ENCODE measurements around the gene SPACA7. TPM values are rescaled to one million over a fixed set of nuclear protein-coding genes. Genes with fewer than 3 reads are reported as not detected.
"Not testable (repeated sequence)": the region's sequence is repeated elsewhere in the genome, so short reads cannot be mapped to it uniquely, and the experiment has no call there.

Gene SPACA7
- total RNA-seq, 3 donors from 2014 or later: not detected

GRCh38 chr13:112362021-112362420 is 14.1 kb upstream of the SPACA7 start:
- Mint-ChIP-seq H3K36me3 (ENCODE audit: insufficient read depth) (peaks cover under 1% of the 10 kb centered on the region), H3K27me3 (ENCODE audit: low read depth) (peaks cover 16% of the 10 kb centered on the region), H3K9me3 (peaks cover 20% of the 10 kb centered on the region), H3K4me3 (no peak overlapping the region), H3K4me1 (ENCODE audit: low read depth) (no peaks in the 10 kb centered on the region)
- DNase-seq (no peak), ATAC-seq (no peak)

- no peak for ATAC-seq
- peaks cover 19% of the 10 kb centered on the region for H3K27me3 Mint-ChIP-seq (ENCODE audit: low read depth)
- no peaks in the 10 kb centered on the region for H3K4me1 Mint-ChIP-seq (ENCODE audit: low read depth)
- no peak for DNase-seq
- no peak overlapping the region for H3K4me3 Mint-ChIP-seq
- peaks cover 19% of the 10 kb centered on the region for H3K9me3 Mint-ChIP-seq
- H3K36me3 Mint-ChIP-seq (ENCODE audit: insufficient read depth): peaks cover 2% of the 10 kb centered on the region
These were observed 12.2 kb upstream of the SPACA7 start for GRCh38 chr13:112363867-112364528.

- Mint-ChIP-seq H3K9me3 (peaks cover 14% of the 10 kb centered on the region), H3K27me3 (ENCODE audit: low read depth) (peaks cover 19% of the 10 kb centered on the region), H3K4me3 (no peak overlapping the region), H3K4me1 (ENCODE audit: low read depth) (no peaks in the 10 kb centered on the region), H3K36me3 (ENCODE audit: insufficient read depth) (peaks cover 2% of the 10 kb centered on the region)
- DNase-seq: no peak
- ATAC-seq: no peak
These were observed 9.1 kb upstream of the SPACA7 start for GRCh38 chr13:112366907-112367646.

GRCh38 chr13:112368883-112369282 is 7.3 kb upstream of the SPACA7 start:
- DNase-seq: no peak
- Mint-ChIP-seq H3K9me3 (peaks cover 14% of the 10 kb centered on the region), H3K4me1 (ENCODE audit: low read depth) (no peaks in the 10 kb centered on the region), H3K36me3 (ENCODE audit: insufficient read depth) (peaks cover 2% of the 10 kb centered on the region), H3K4me3 (no peak overlapping the region), H3K27me3 (ENCODE audit: low read depth) (peaks cover 10% of the 10 kb centered on the region)
- no peak for ATAC-seq

- no peak for ATAC-seq
- H3K4me1 Mint-ChIP-seq (ENCODE audit: low read depth): no peaks in the 10 kb centered on the region
- no peak overlapping the region for H3K4me3 Mint-ChIP-seq
These were observed 5.8 kb upstream of the SPACA7 start for GRCh38 chr13:112370311-112370710.

GRCh38 chr13:112374271-112374670 is 1.9 kb upstream of the SPACA7 start:
- peaks cover 8% of the 10 kb centered on the region for H3K9me3 Mint-ChIP-seq
- no peak for ATAC-seq
- no peak for DNase-seq
- H3K4me3 Mint-ChIP-seq: no peak overlapping the region
- no peaks in the 10 kb centered on the region for H3K36me3 Mint-ChIP-seq (ENCODE audit: insufficient read depth)
- peaks cover 10% of the 10 kb centered on the region for H3K27me3 Mint-ChIP-seq (ENCODE audit: low read depth)
- no peaks in the 10 kb centered on the region for H3K4me1 Mint-ChIP-seq (ENCODE audit: low read depth)

More at GRCh38 chr13:112370311-112370710, 5.8 kb upstream of the SPACA7 start:
- H3K9me3 Mint-ChIP-seq: peaks cover 14% of the 10 kb centered on the region
- peaks cover 3% of the 10 kb centered on the region for H3K27me3 Mint-ChIP-seq (ENCODE audit: low read depth)
- H3K36me3 Mint-ChIP-seq (ENCODE audit: insufficient read depth): peaks cover 2% of the 10 kb centered on the region
- DNase-seq: no peak

GRCh38 chr13:112391746-112392145 is 15.6 kb downstream of the SPACA7 start:
- H3K4me3 Mint-ChIP-seq: no peak overlapping the region
- no peaks in the 10 kb centered on the region for H3K9me3 Mint-ChIP-seq
- DNase-seq (no peak), ATAC-seq (no peak)
- no peaks in the 10 kb centered on the region for H3K4me1 Mint-ChIP-seq (ENCODE audit: low read depth)
- no peaks in the 10 kb centered on the region for H3K36me3 Mint-ChIP-seq (ENCODE audit: insufficient read depth)
- peaks cover 2% of the 10 kb centered on the region for H3K27me3 Mint-ChIP-seq (ENCODE audit: low read depth)

GRCh38 chr13:112392719-112393118 is 16.6 kb downstream of the SPACA7 start:
- no peak for DNase-seq
- Mint-ChIP-seq H3K4me3 (no peak overlapping the region), H3K4me1 (ENCODE audit: low read depth) (no peaks in the 10 kb centered on the region), H3K36me3 (ENCODE audit: insufficient read depth) (no peaks in the 10 kb centered on the region), H3K9me3 (no peaks in the 10 kb centered on the region), H3K27me3 (ENCODE audit: low read depth) (no peaks in the 10 kb centered on the region)
- no peak for ATAC-seq

- ATAC-seq: peak; percentile 67 to 75
- H3K4me3 Mint-ChIP-seq, H3K9me3 Mint-ChIP-seq: not testable (repeated sequence)
These were observed 18.9 kb downstream of the SPACA7 start for GRCh38 chr13:112395022-112395421.

GRCh38 chr13:112395941-112396340 is 19.8 kb downstream of the SPACA7 start:
- H3K4me3 Mint-ChIP-seq; DNase-seq; H3K27me3 Mint-ChIP-seq (ENCODE audit: low read depth); H3K9me3 Mint-ChIP-seq; H3K36me3 Mint-ChIP-seq (ENCODE audit: insufficient read depth); ATAC-seq; H3K4me1 Mint-ChIP-seq (ENCODE audit: low read depth): not testable (repeated sequence)

More at GRCh38 chr13:112395022-112395421, 18.9 kb downstream of the SPACA7 start:
- not testable (repeated sequence) for H3K36me3 Mint-ChIP-seq (ENCODE audit: insufficient read depth); DNase-seq; H3K27me3 Mint-ChIP-seq (ENCODE audit: low read depth); H3K4me1 Mint-ChIP-seq (ENCODE audit: low read depth)

- ATAC-seq: no peak
- no peak overlapping the region for H3K4me3 Mint-ChIP-seq
- H3K9me3 Mint-ChIP-seq: peaks cover 12% of the 10 kb centered on the region
- H3K4me1 Mint-ChIP-seq (ENCODE audit: low read depth): no peaks in the 10 kb centered on the region
- H3K36me3 Mint-ChIP-seq (ENCODE audit: insufficient read depth): no peaks in the 10 kb centered on the region
- no peaks in the 10 kb centered on the region for H3K27me3 Mint-ChIP-seq (ENCODE audit: low read depth)
- DNase-seq: no peak
These were observed 21.0 kb downstream of the SPACA7 start for GRCh38 chr13:112397108-112397507.

GRCh38 chr13:112398347-112398746 is 22.2 kb downstream of the SPACA7 start:
- not testable (repeated sequence) for H3K4me3 Mint-ChIP-seq; H3K27me3 Mint-ChIP-seq (ENCODE audit: low read depth); DNase-seq; H3K4me1 Mint-ChIP-seq (ENCODE audit: low read depth); H3K36me3 Mint-ChIP-seq (ENCODE audit: insufficient read depth)
- peak; percentile 44 to 59 for ATAC-seq
- H3K9me3 Mint-ChIP-seq: peaks cover 12% of the 10 kb centered on the region

GRCh38 chr13:112409828-112410227 is 33.7 kb downstream of the SPACA7 start:
- H3K4me1 Mint-ChIP-seq (ENCODE audit: low read depth); DNase-seq; ATAC-seq; H3K4me3 Mint-ChIP-seq; H3K36me3 Mint-ChIP-seq (ENCODE audit: insufficient read depth); H3K27me3 Mint-ChIP-seq (ENCODE audit: low read depth): not testable (repeated sequence)
- peaks cover 17% of the 10 kb centered on the region for H3K9me3 Mint-ChIP-seq

GRCh38 chr13:112416647-112417046 is 40.5 kb downstream of the SPACA7 start:
- no peak for DNase-seq
- no peaks in the 10 kb centered on the region for H3K4me1 Mint-ChIP-seq (ENCODE audit: low read depth)
- H3K9me3 Mint-ChIP-seq: peaks cover 44% of the 10 kb centered on the region
- H3K36me3 Mint-ChIP-seq (ENCODE audit: insufficient read depth): no peaks in the 10 kb centered on the region
- no peaks in the 10 kb centered on the region for H3K27me3 Mint-ChIP-seq (ENCODE audit: low read depth)
- no peak for ATAC-seq
- no peak overlapping the region for H3K4me3 Mint-ChIP-seq

GRCh38 chr13:112417079-112417478 is 40.9 kb downstream of the SPACA7 start:
- Mint-ChIP-seq H3K36me3 (ENCODE audit: insufficient read depth) (no peaks in the 10 kb centered on the region), H3K4me3 (no peak overlapping the region)
- ATAC-seq: no peak

More at GRCh38 chr13:112417079-112417478, 40.9 kb downstream of the SPACA7 start:
- DNase-seq: no peak
- Mint-ChIP-seq H3K4me1 (ENCODE audit: low read depth) (no peaks in the 10 kb centered on the region), H3K9me3 (peaks cover 44% of the 10 kb centered on the region), H3K27me3 (ENCODE audit: low read depth) (no peaks in the 10 kb centered on the region)

Measured in activated T-cell treated with anti-CD3 and anti-CD28 coated beads, Interleukin-2, amount 50 U/mL, for 4 hours (primary cell).